Smooth muscle cell (in vitro differentiated cells): ENCODE data around the gene TMEM40. TPM values are rescaled to one million over a fixed set of nuclear protein-coding genes. Genes with fewer than 3 reads are reported as not detected.

Experiments
- DNase-seq: peaks from one replicate; lab custom pipeline; 2025; ENCODE audit not compliant: unreplicated experiment; lab: John Stamatoyannopoulos, UW
- H2AFZ ChIP-seq: fragments of 200-600 bp; sonication (generic); 2 replicates; pipeline ENCODE4 v1.6.0; 2016; ENCODE audit warnings: antibody characterized with exemption, low read depth, mild to moderate bottlenecking
- H3F3A ChIP-seq: fragments of 200-600 bp; sonication (generic); 2 replicates; pipeline ENCODE4 v1.6.0; 2017; ENCODE audit warnings: antibody characterized with exemption, low read depth
- H3K27ac ChIP-seq: fragments of 200-600 bp; sonication (generic); 2 replicates; pipeline ENCODE4 v1.5.1; 2016; ENCODE audit warnings: low read depth, mild to moderate bottlenecking
- H3K27me3 ChIP-seq: fragments of 200-600 bp; sonication (generic); 2 replicates; pipeline ENCODE4 v1.6.1; 2016; ENCODE audit warnings: low read depth, mild to moderate bottlenecking
- H3K36me3 ChIP-seq: fragments of 200-600 bp; sonication (generic); 2 replicates; pipeline ENCODE4 v1.5.1; 2016; ENCODE audit warnings: low read depth
- H3K4me1 ChIP-seq: fragments of 200-600 bp; sonication (generic); 2 replicates; pipeline ENCODE4 v1.5.1; 2016; ENCODE audit warnings: low read depth
- H3K4me2 ChIP-seq: fragments of 200-600 bp; sonication (generic); 2 replicates; pipeline ENCODE4 v1.6.0; 2016; ENCODE audit warnings: mild to moderate bottlenecking
- H3K4me3 ChIP-seq: fragments of 200-600 bp; sonication (generic); 2 replicates; pipeline ENCODE4 v1.5.1; 2016; ENCODE audit warnings: mild to moderate bottlenecking
- H3K79me2 ChIP-seq: fragments of 200-600 bp; sonication (generic); 2 replicates; pipeline ENCODE4 v1.6.0; 2016; ENCODE audit warnings: low read depth, mild to moderate bottlenecking
- H3K9ac ChIP-seq: fragments of 200-600 bp; sonication (generic); 2 replicates; pipeline ENCODE4 v1.6.0; 2016; ENCODE audit warnings: low read depth
- H3K9me3 ChIP-seq: fragments of 200-600 bp; sonication (generic); replicated peaks from 2 replicates; pipeline ENCODE4 v1.5.1; 2016; ENCODE audit warnings: low read depth
- H4K20me1 ChIP-seq: fragments of 200-600 bp; sonication (generic); 2 replicates; pipeline ENCODE4 v1.6.0; 2016; ENCODE audit warnings: low read depth
- CTCF ChIP-seq: fragments of 200-600 bp; sonication (generic); IDR thresholded peaks from 2 replicates; pipeline ENCODE4 v1.5.1; 2017; ENCODE audit warnings: borderline replicate concordance, mild to moderate bottlenecking, antibody characterized with exemption; ENCODE audit not compliant: insufficient read depth, poor library complexity, severe bottlenecking
- WGBS: methylation state at CpG from one replicate; pipeline ENCODE4 v1.1.7; 2016; ENCODE audit warnings: low lambda C conversion rate; 5-methylcytosine and 5-hydroxymethylcytosine counted together
- polyA plus RNA-seq: library from polyadenylated mRNA; unstranded; fragments of >200 nt; fragmentation: Nextera tagmentation; extraction: Ambion mirVana; gene quantifications from 2 replicates; pipeline ENCODE4 v1.2.1, GENCODE V29; 2016
- total RNA-seq: library from RNA; depleted of rRNA; stranded (reverse); fragments of >200 nt; gene quantifications from 2 replicates; pipeline ENCODE4 v1.2.3, GENCODE V29; 2014

The TMEM40 gene
- total and polyA plus RNA-seq, 2 experiments from 2014 or later, result 6.7 to 6.8 TPM

- Histone ChIP-seq H3K27me3 (no peaks in the 10 kb centered on the region), H3K9ac (no peak overlapping the region), H3K4me1 (no peaks in the 10 kb centered on the region), H2AFZ (no peak overlapping the region), H3K4me2 (no peak overlapping the region), H3K36me3 (no peaks in the 10 kb centered on the region), H3K27ac (no peak overlapping the region), H3K79me2 (no peaks in the 10 kb centered on the region), H3F3A (no peaks in the 10 kb centered on the region), H3K9me3 (no peaks in the 10 kb centered on the region), H4K20me1 (no peaks in the 10 kb centered on the region), H3K4me3 (no peak overlapping the region)
- no peak for DNase-seq
- 45% methylated on average over 7 of the region's 7 CpGs for whole genome bisulfite sequencing
- no peak for TF ChIP-seq CTCF
These were observed 29.9 kb downstream of the TMEM40 start for GRCh38 chr3:12729051-12729651.

- H3K79me2 ChIP-seq, result no peaks in the 10 kb centered on the region
- no peaks in the 10 kb centered on the region for H4K20me1 ChIP-seq
- no peaks in the 10 kb centered on the region for H3K27me3 ChIP-seq
- H2AFZ ChIP-seq, result no peak overlapping the region
- no peaks in the 10 kb centered on the region for H3F3A ChIP-seq
- H3K9ac ChIP-seq, result no peak overlapping the region
- no peak overlapping the region for H3K27ac ChIP-seq
- no peak for DNase-seq
- TF ChIP-seq CTCF, result no peak
- no peaks in the 10 kb centered on the region for H3K36me3 ChIP-seq
- no peak overlapping the region for H3K4me3 ChIP-seq
- H3K4me1 ChIP-seq, result no peaks in the 10 kb centered on the region
- WGBS, result 83% methylated on average over 2 of the region's 2 CpGs
- H3K9me3 ChIP-seq, result no peaks in the 10 kb centered on the region
- no peak overlapping the region for H3K4me2 ChIP-seq
These were observed 31.1 kb downstream of the TMEM40 start for GRCh38 chr3:12727937-12728336.

- no peaks in the 10 kb centered on the region for H3K9me3 ChIP-seq
- H3K27me3 ChIP-seq, result no peaks in the 10 kb centered on the region
- no peak for DNase-seq
- no peaks in the 10 kb centered on the region for H3K4me1 ChIP-seq
- no peak for TF ChIP-seq CTCF
- no peaks in the 10 kb centered on the region for H3K79me2 ChIP-seq
- H3K4me3 ChIP-seq, result no peak overlapping the region
- H3K4me2 ChIP-seq, result no peak overlapping the region
- H2AFZ ChIP-seq, result no peak overlapping the region
- 62% methylated on average over 3 of the region's 3 CpGs for WGBS
- no peak overlapping the region for H3K27ac ChIP-seq
- no peaks in the 10 kb centered on the region for H3F3A ChIP-seq
- H3K36me3 ChIP-seq, result no peaks in the 10 kb centered on the region
- no peaks in the 10 kb centered on the region for H4K20me1 ChIP-seq
- no peak overlapping the region for H3K9ac ChIP-seq
These were observed 31.6 kb downstream of the TMEM40 start for GRCh38 chr3:12727481-12727880.

- no peak overlapping the region for H3K9ac ChIP-seq
- H3K27me3 ChIP-seq, result no peaks in the 10 kb centered on the region
- no peaks in the 10 kb centered on the region for H3K36me3 ChIP-seq
- no peak overlapping the region for H3K4me3 ChIP-seq
- no peak for TF ChIP-seq CTCF
- no peaks in the 10 kb centered on the region for H4K20me1 ChIP-seq
- DNase-seq, result no peak
- WGBS, result 90% methylated on average over 1 of the region's 1 CpG
- no peaks in the 10 kb centered on the region for H3F3A ChIP-seq
- H3K9me3 ChIP-seq, result no peaks in the 10 kb centered on the region
- H3K79me2 ChIP-seq, result no peaks in the 10 kb centered on the region
- H3K4me1 ChIP-seq, result no peaks in the 10 kb centered on the region
- H2AFZ ChIP-seq, result no peak overlapping the region
- no peak overlapping the region for H3K27ac ChIP-seq
- H3K4me2 ChIP-seq, result no peak overlapping the region
These were observed 33.6 kb downstream of the TMEM40 start for GRCh38 chr3:12725436-12725835.
